ENCODE results near the gene HHAT.

DNA sequence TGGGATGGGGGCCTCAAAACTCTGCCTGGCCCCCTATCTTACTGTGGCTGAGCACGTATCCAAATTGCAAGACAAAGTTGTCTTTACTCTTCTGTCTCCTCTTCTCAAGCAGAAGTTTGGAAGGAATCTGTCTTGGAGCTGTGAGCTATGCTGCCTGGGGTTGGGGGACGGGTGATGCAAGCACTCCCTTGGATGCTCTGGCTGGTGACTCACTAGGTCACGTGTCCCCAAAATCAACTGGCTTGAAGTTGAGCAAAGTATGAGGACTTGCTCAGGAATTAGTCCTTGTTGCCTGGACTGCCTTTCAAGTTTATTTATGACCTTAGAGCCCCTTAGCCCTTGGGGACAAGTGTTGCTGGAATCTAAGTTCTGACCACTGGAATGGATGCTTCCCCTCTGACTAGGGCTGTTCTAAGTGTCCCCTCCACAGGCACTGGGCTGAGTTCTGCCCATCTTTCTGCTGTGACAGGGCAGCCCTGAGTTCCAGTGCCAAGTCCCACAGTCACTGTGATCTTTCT lies 269.5 kb downstream of the HHAT start:
- TF ChIP-seq TAF1 (IDR thresholded peaks at IDR 0.05; ENCODE audit: low read depth) (no peak), CTCF (IDR thresholded peaks at IDR 0.05; ENCODE audit: poor library complexity, severe bottlenecking) (no peak), EZH2 (IDR thresholded peaks at IDR 0.05; ENCODE audit: borderline replicate concordance, insufficient read depth, low read length, poor library complexity, severe bottlenecking) (no peak), POLR2AphosphoS5 (IDR thresholded peaks at IDR 0.05) (no peak), MXI1 (conservative IDR thresholded peaks at IDR 0.05; ENCODE audit: poor library complexity, severe bottlenecking) (no peak), RAD21 (conservative IDR thresholded peaks at IDR 0.05) (no peak), SMC3 (conservative IDR thresholded peaks at IDR 0.05; ENCODE audit: poor library complexity) (no peak), EP300 (conservative IDR thresholded peaks at IDR 0.05; ENCODE audit: poor library complexity, severe bottlenecking) (no peak)
- TF ChIP-seq, protein P1, sequence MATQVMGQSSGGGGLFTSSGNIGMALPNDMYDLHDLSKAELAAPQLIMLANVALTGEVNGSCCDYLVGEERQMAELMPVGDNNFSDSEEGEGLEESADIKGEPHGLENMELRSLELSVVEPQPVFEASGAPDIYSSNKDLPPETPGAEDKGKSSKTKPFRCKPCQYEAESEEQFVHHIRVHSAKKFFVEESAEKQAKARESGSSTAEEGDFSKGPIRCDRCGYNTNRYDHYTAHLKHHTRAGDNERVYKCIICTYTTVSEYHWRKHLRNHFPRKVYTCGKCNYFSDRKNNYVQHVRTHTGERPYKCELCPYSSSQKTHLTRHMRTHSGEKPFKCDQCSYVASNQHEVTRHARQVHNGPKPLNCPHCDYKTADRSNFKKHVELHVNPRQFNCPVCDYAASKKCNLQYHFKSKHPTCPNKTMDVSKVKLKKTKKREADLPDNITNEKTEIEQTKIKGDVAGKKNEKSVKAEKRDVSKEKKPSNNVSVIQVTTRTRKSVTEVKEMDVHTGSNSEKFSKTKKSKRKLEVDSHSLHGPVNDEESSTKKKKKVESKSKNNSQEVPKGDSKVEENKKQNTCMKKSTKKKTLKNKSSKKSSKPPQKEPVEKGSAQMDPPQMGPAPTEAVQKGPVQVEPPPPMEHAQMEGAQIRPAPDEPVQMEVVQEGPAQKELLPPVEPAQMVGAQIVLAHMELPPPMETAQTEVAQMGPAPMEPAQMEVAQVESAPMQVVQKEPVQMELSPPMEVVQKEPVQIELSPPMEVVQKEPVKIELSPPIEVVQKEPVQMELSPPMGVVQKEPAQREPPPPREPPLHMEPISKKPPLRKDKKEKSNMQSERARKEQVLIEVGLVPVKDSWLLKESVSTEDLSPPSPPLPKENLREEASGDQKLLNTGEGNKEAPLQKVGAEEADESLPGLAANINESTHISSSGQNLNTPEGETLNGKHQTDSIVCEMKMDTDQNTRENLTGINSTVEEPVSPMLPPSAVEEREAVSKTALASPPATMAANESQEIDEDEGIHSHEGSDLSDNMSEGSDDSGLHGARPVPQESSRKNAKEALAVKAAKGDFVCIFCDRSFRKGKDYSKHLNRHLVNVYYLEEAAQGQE (IDR thresholded peaks at IDR 0.05; ENCODE audit: borderline replicate concordance) = no peak
